Neutrophil (primary cell): Measurements from ENCODE around the gene DCP2.

ENCODE experiments used
- H3K27ac ChIP-seq: fragments of 200-600 bp; sonication (generic); 2 replicates; pipeline ENCODE4 v1.5.1; 2016; ENCODE audit warnings: mild to moderate bottlenecking, moderate library complexity
- H3K27me3 ChIP-seq: fragments of 200-600 bp; sonication (generic); 2 replicates; pipeline ENCODE4 v1.6.0; 2016; ENCODE audit warnings: mild to moderate bottlenecking
- H3K36me3 ChIP-seq: fragments of 200-600 bp; sonication (generic); 2 replicates; pipeline ENCODE4 v1.5.1; 2017
- H3K4me1 ChIP-seq, 2 experiments: fragments of 200-600 bp in 1 of 2; sonication (generic) in 1 of 2; 1 replicate in 1 of 2; 2 replicates in 1 of 2; pipeline versions ENCODE4 v1.5.1 to v1.6.1; 2013 to 2016; ENCODE audit warnings: low read depth in 1 of 2, low read length in 1 of 2, mild to moderate bottlenecking in 1 of 2, moderate library complexity in 1 of 2; ENCODE audit not compliant: control insufficient read depth in 1 of 2, insufficient read depth in 1 of 2
- H3K4me3 ChIP-seq, 2 experiments: fragments of 200-600 bp in 1 of 2; sonication (generic) in 1 of 2; 1 replicate in 1 of 2; 2 replicates in 1 of 2; pipeline ENCODE4 v1.5.1; 2013 to 2016; ENCODE audit warnings: low read depth in 1 of 2, low read length in 1 of 2, mild to moderate bottlenecking in 1 of 2, moderate library complexity in 1 of 2
- H3K9me3 ChIP-seq: fragments of 200-600 bp; sonication (generic); 2 replicates; pipeline ENCODE4 v1.5.1; 2016
- TF ChIP-seq, protein P1 (sequence below): fragments of 200-600 bp; sonication (generic); IDR thresholded peaks from 2 replicates; pipeline ENCODE4 v1.5.1; 2016; ENCODE audit warnings: antibody characterized with exemption

The DCP2 gene

DNA sequence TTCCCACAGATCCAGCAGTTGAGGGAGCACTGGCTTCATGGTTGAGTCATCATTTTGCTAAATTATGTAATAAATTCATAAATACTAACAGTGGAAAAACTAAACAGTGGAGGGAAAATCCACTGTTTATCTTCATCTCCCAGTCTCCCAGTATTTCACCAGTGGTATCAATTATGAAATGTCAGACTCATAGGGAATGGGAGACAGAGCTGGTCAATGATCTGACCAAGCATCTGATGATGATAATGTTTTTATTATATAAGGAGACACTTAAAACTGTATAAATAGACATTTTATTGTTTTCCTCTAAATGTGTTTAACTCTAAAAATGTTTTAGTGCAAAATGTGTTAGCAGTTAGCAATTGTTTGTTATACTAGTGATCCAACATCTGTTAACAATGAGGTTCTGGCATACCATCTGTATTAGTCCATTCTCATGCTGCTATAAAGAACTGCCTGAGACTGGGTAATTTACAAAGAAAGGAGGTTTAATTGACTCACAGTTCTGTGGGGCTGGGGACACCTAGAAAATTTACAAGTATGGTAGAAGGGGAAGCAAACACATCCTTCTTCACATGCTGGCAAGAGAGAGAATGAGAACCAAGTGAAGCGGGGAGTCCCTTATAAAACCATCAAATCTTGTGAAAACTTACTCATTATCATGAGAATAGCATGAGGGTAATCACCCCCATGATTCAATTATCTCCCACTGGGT, 42.8 kb upstream of the DCP2 start:
- Histone ChIP-seq H3K27me3 (peaks cover 11% of the 10 kb centered on the region), H3K4me1 (peaks cover 31 to 45% of the 10 kb centered on the region in 2 experiments), H3K36me3 (no peaks in the 10 kb centered on the region), H3K27ac (peak overlapping the region; percentile 55), H3K4me3 (no peak overlapping the region), H3K9me3 (no peaks in the 10 kb centered on the region)
- TF ChIP-seq, protein P1, sequence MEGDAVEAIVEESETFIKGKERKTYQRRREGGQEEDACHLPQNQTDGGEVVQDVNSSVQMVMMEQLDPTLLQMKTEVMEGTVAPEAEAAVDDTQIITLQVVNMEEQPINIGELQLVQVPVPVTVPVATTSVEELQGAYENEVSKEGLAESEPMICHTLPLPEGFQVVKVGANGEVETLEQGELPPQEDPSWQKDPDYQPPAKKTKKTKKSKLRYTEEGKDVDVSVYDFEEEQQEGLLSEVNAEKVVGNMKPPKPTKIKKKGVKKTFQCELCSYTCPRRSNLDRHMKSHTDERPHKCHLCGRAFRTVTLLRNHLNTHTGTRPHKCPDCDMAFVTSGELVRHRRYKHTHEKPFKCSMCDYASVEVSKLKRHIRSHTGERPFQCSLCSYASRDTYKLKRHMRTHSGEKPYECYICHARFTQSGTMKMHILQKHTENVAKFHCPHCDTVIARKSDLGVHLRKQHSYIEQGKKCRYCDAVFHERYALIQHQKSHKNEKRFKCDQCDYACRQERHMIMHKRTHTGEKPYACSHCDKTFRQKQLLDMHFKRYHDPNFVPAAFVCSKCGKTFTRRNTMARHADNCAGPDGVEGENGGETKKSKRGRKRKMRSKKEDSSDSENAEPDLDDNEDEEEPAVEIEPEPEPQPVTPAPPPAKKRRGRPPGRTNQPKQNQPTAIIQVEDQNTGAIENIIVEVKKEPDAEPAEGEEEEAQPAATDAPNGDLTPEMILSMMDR: no peak

- peak overlapping the region; percentile 55 for H3K27ac ChIP-seq
- H3K9me3 ChIP-seq: no peaks in the 10 kb centered on the region
- no peaks in the 10 kb centered on the region for H3K36me3 ChIP-seq
- H3K27me3 ChIP-seq: peaks cover 15% of the 10 kb centered on the region
- no peak overlapping the region for H3K4me3 ChIP-seq
- H3K4me1 ChIP-seq: peaks cover 26 to 40% of the 10 kb centered on the region in 2 experiments
- TF ChIP-seq, protein P1: no peak
Measured at GRCh38 chr5:112934366-112934663, 42.3 kb upstream of the DCP2 start.

- Histone ChIP-seq H3K27ac (no peak overlapping the region), H3K4me3 (no peak overlapping the region), H3K27me3 (peaks cover 26% of the 10 kb centered on the region), H3K36me3 (no peaks in the 10 kb centered on the region), H3K4me1 (peaks cover 12 to 27% of the 10 kb centered on the region in 2 experiments), H3K9me3 (no peaks in the 10 kb centered on the region)
- TF ChIP-seq, protein P1: no peak
Measured at GRCh38 chr5:112935675-112936074, 40.9 kb upstream of the DCP2 start.

- H3K4me3 ChIP-seq: no peak overlapping the region
- H3K27ac ChIP-seq: no peak overlapping the region
- peaks cover 53% of the 10 kb centered on the region for H3K27me3 ChIP-seq
- no peaks in the 10 kb centered on the region for H3K9me3 ChIP-seq
- H3K36me3 ChIP-seq: no peaks in the 10 kb centered on the region
- H3K4me1 ChIP-seq: peaks cover 10 to 16% of the 10 kb centered on the region in 2 experiments
- TF ChIP-seq, protein P1: no peak
Measured at GRCh38 chr5:112938286-112938685, 38.3 kb upstream of the DCP2 start.

GRCh38 chr5:112940670-112941069, 35.9 kb upstream of the DCP2 start:
- H3K27ac ChIP-seq: no peak overlapping the region
- no peaks in the 10 kb centered on the region for H3K36me3 ChIP-seq
- H3K9me3 ChIP-seq: no peaks in the 10 kb centered on the region
- peaks cover 75% of the 10 kb centered on the region for H3K27me3 ChIP-seq
- no peaks in the 10 kb centered on the region for H3K4me1 ChIP-seq
- TF ChIP-seq, protein P1: no peak
- no peak overlapping the region for H3K4me3 ChIP-seq
